H1 (cell line): ENCODE data around the gene OR51T1. TPM values are rescaled to one million over a fixed set of nuclear protein-coding genes. Genes with fewer than 3 reads are reported as not detected.

Experiments
- CTCF ChIA-PET: fragments of 300-600 bp; sonication (Branson Sonifier 250); formaldehyde crosslinking; loops from one replicate; lab custom pipeline; 2021; ENCODE audit not compliant: partially characterized antibody; lab: Charles Lee
- POLR2A ChIA-PET: fragments of 300-600 bp; sonication (Branson Sonifier 250); formaldehyde crosslinking; loops from one replicate; lab custom pipeline; 2021; ENCODE audit warnings: inconsistent platforms; ENCODE audit not compliant: partially characterized antibody; lab: Charles Lee
- DNase-seq, 2 experiments: peaks; one replicate each; pipeline versions ENCODE4 v3.0.0 to v3.0.0-alpha.2; 2010 to 2022; ENCODE audit warnings: low spot score in 2 of 2, low read depth in 1 of 2, mixed read lengths in 1 of 2
- FAIRE-seq: peaks from 2 replicates; lab custom pipeline; 2011; peaks lifted over from hg19 to GRCh38; lab: Jason Lieb, UNC
- H2AFZ ChIP-seq: 2 replicates; pipeline ENCODE4 v1.8.1; 2012; ENCODE audit warnings: low read length, inconsistent platforms
- H2AK5ac ChIP-seq: 2 replicates; pipeline ENCODE4 v1.6.1; 2013; ENCODE audit warnings: low read depth, low read length
- H2BK120ac ChIP-seq: replicated peaks from 2 replicates; pipeline ENCODE3; 2013; ENCODE audit warnings: low read depth, low read length, inconsistent platforms
- H2BK12ac ChIP-seq: 2 replicates; pipeline ENCODE4 v1.6.1; 2013; ENCODE audit warnings: low read depth, low read length
- H2BK15ac ChIP-seq: 2 replicates; pipeline ENCODE4 v1.6.1; 2013; ENCODE audit warnings: low read length
- H2BK20ac ChIP-seq: 2 replicates; pipeline ENCODE4 v1.6.1; 2013; ENCODE audit warnings: low read length
- H2BK5ac ChIP-seq: 2 replicates; pipeline ENCODE4 v1.6.1; 2013; ENCODE audit warnings: low read depth, low read length
- H3K14ac ChIP-seq: 2 replicates; pipeline ENCODE4 v1.6.1; 2013; ENCODE audit warnings: inconsistent platforms; ENCODE audit not compliant: insufficient read length
- H3K18ac ChIP-seq: 2 replicates; pipeline ENCODE4 v1.6.1; 2013; ENCODE audit warnings: low read length; ENCODE audit errors: extremely low read depth
- H3K23ac ChIP-seq: 2 replicates; pipeline ENCODE4 v1.6.1; 2013; ENCODE audit warnings: inconsistent platforms; ENCODE audit not compliant: insufficient read length
- H3K23me2 ChIP-seq: 2 replicates; pipeline ENCODE4 v1.6.1; 2013; ENCODE audit warnings: low read depth, low read length
- H3K27ac ChIP-seq: 2 replicates; pipeline ENCODE4 v1.6.1; 2011; ENCODE audit warnings: low read depth, low read length, inconsistent platforms
- H3K27me3 ChIP-seq, 4 experiments: replicated peaks in 1 of 4; 1 replicate in 1 of 4; 2 replicates in 3 of 4; pipeline versions ENCODE4 v1.6.1 to v1.8.1; 2011 to 2013; ENCODE audit warnings: low read length in 3 of 4, mild to moderate bottlenecking in 3 of 4, inconsistent platforms in 2 of 4, mixed read lengths in 2 of 4, moderate library complexity in 1 of 4; ENCODE audit not compliant: control insufficient read depth in 3 of 4, insufficient read depth in 3 of 4; ENCODE audit errors: extremely low read depth in 1 of 4
- H3K36me3 ChIP-seq, 4 experiments: 2 replicates each; pipeline versions ENCODE4 v1.6.1 to v1.8.1; 2011 to 2013; ENCODE audit warnings: mild to moderate bottlenecking in 4 of 4, low read length in 3 of 4, moderate library complexity in 2 of 4, control low read depth in 1 of 4, inconsistent platforms in 1 of 4; ENCODE audit not compliant: insufficient read depth in 4 of 4, control insufficient read depth in 2 of 4
- H3K4ac ChIP-seq: replicated peaks from 2 replicates; pipeline ENCODE3; 2013; ENCODE audit warnings: low read length, low read depth, mixed read lengths, inconsistent platforms; ENCODE audit not compliant: insufficient read length
- H3K4me1 ChIP-seq, 4 experiments: replicated peaks in 1 of 4; 1 replicate in 1 of 4; 2 replicates in 3 of 4; pipeline versions ENCODE4 v1.6.1 to v1.8.1; 2011 to 2013; ENCODE audit warnings: low read length in 3 of 4, inconsistent platforms in 2 of 4, mixed read lengths in 1 of 4; ENCODE audit not compliant: insufficient read depth in 4 of 4, control insufficient read depth in 3 of 4
- H3K4me2 ChIP-seq, 2 experiments: 2 replicates each; pipeline versions ENCODE4 v1.6.1 to v1.8.1; 2011 to 2013; ENCODE audit warnings: low read depth in 2 of 2, low read length in 2 of 2, control low read depth in 1 of 2, inconsistent platforms in 1 of 2, mild to moderate bottlenecking in 1 of 2; ENCODE audit not compliant: insufficient read depth in 1 of 2
- H3K4me3 ChIP-seq, 4 experiments: fragments of 200-600, 300-600 bp in 1 of 4; sonication (generic), shearing (Covaris generic), sonication (Bioruptor Twin) in 1 of 4; 2 replicates each; pipeline versions ENCODE4 v1.5.1 to v1.8.1; 2011 to 2016; ENCODE audit warnings: low read length in 4 of 4, low read depth in 3 of 4, control low read depth in 2 of 4, inconsistent platforms in 2 of 4, mild to moderate bottlenecking in 2 of 4, mixed read lengths in 1 of 4, moderate library complexity in 1 of 4; ENCODE audit not compliant: insufficient read depth in 2 of 4; ENCODE audit errors: extremely low read depth in 1 of 4
- H3K56ac ChIP-seq: replicated peaks from 2 replicates; pipeline ENCODE3; 2013; ENCODE audit warnings: low read depth, mild to moderate bottlenecking, mixed read lengths, low read length, inconsistent platforms; ENCODE audit not compliant: insufficient read length
- H3K79me1 ChIP-seq: 2 replicates; pipeline ENCODE4 v1.6.1; 2013; ENCODE audit warnings: low read depth, low read length, control low read depth
- H3K79me2 ChIP-seq, 2 experiments: 2 replicates each; pipeline versions ENCODE4 v1.6.1 to v1.8.1; 2012 to 2013; ENCODE audit warnings: low read length in 2 of 2, mild to moderate bottlenecking in 2 of 2, inconsistent platforms in 1 of 2; ENCODE audit not compliant: insufficient read depth in 2 of 2, control insufficient read depth in 1 of 2
- H3K9ac ChIP-seq, 4 experiments: replicated peaks in 1 of 4; 1 replicate in 1 of 4; 2 replicates in 3 of 4; pipeline versions ENCODE4 v1.6.1 to v1.8.1; 2011 to 2013; ENCODE audit warnings: low read depth in 3 of 4, low read length in 3 of 4, control low read depth in 2 of 4, mild to moderate bottlenecking in 2 of 4, moderate library complexity in 2 of 4, inconsistent platforms in 1 of 4; ENCODE audit errors: extremely low read depth in 1 of 4
- H3K9me3 ChIP-seq, 2 experiments: 2 replicates each; pipeline versions ENCODE4 v1.6.1 to v1.8.1; 2012 to 2013; ENCODE audit warnings: mild to moderate bottlenecking in 2 of 2, moderate library complexity in 2 of 2, control low read depth in 1 of 2, inconsistent platforms in 1 of 2, low read depth in 1 of 2, low read length in 1 of 2, mixed read lengths in 1 of 2; ENCODE audit not compliant: insufficient read depth in 2 of 2
- H4K20me1 ChIP-seq, 2 experiments: replicated peaks in 1 of 2; 2 replicates each; pipeline versions ENCODE3 to v1.8.1; 2011 to 2013; ENCODE audit warnings: inconsistent platforms in 2 of 2, low read length in 2 of 2, mild to moderate bottlenecking in 1 of 2; ENCODE audit not compliant: insufficient read depth in 2 of 2, control insufficient read depth in 1 of 2
- H4K5ac ChIP-seq: 2 replicates; pipeline ENCODE4 v1.6.1; 2013; ENCODE audit warnings: low read length, low read depth, mixed read lengths, inconsistent platforms; ENCODE audit not compliant: insufficient read length
- H4K8ac ChIP-seq: 2 replicates; pipeline ENCODE4 v1.8.0; 2013; ENCODE audit warnings: mild to moderate bottlenecking, moderate library complexity, low read length, inconsistent platforms; ENCODE audit not compliant: insufficient read depth; ENCODE audit errors: extremely low read depth
- H4K91ac ChIP-seq: replicated peaks from 2 replicates; pipeline ENCODE3; 2013; ENCODE audit warnings: low read length, mixed read lengths, inconsistent platforms; ENCODE audit not compliant: insufficient read length
- CEBPB ChIP-seq: IDR thresholded peaks from 2 replicates; pipeline ENCODE4 v1.6.1; 2012; ENCODE audit warnings: low read depth, low read length
- CHD1 ChIP-seq: IDR thresholded peaks from 2 replicates; pipeline ENCODE4 v1.6.1; 2012; ENCODE audit warnings: low read depth, low read length, improper control_type of control experiment
- CHD2 ChIP-seq: IDR thresholded peaks from 2 replicates; pipeline ENCODE4 v1.6.1; 2012; ENCODE audit warnings: low read length, improper control_type of control experiment
- EP300 ChIP-seq, 2 experiments: IDR thresholded peaks; 1 replicate in 1 of 2; 2 replicates in 1 of 2; pipeline ENCODE4 v1.6.1; 2011 to 2012; ENCODE audit warnings: low read depth in 2 of 2, low read length in 2 of 2, mild to moderate bottlenecking in 2 of 2, borderline replicate concordance in 1 of 2, inconsistent platforms in 1 of 2, moderate library complexity in 1 of 2
- HDAC6 ChIP-seq: IDR thresholded peaks from one replicate; pipeline ENCODE4 v1.7.1; 2012; ENCODE audit warnings: low read depth, mild to moderate bottlenecking, inconsistent platforms, low read length, moderate library complexity
- JUN ChIP-seq: IDR thresholded peaks from 2 replicates; pipeline ENCODE4 v1.6.1; 2011; ENCODE audit warnings: low read depth, mild to moderate bottlenecking, improper control_type of control experiment, low read length
- KDM1A ChIP-seq: fragments of 200-600, 300-600 bp; sonication (generic); IDR thresholded peaks from 2 replicates; pipeline ENCODE4 v1.7.1; 2016; ENCODE audit warnings: mild to moderate bottlenecking, low read length, borderline replicate concordance
- POLR2A ChIP-seq, 2 experiments: IDR thresholded peaks; 1 replicate in 1 of 2; 2 replicates in 1 of 2; pipeline ENCODE4 v1.6.1; 2011; ENCODE audit warnings: low read depth in 2 of 2, low read length in 2 of 2, mild to moderate bottlenecking in 2 of 2; ENCODE audit errors: control extremely low read depth in 1 of 2
- SAP30 ChIP-seq: fragments of 300-600 bp; sonication (generic); IDR thresholded peaks from 2 replicates; pipeline ENCODE4 v1.7.1; 2012; ENCODE audit warnings: low read length, moderate library complexity, mild to moderate bottlenecking, inconsistent platforms; ENCODE audit not compliant: insufficient read depth, insufficient replicate concordance
- SIN3A ChIP-seq, 2 experiments: IDR thresholded peaks in 1 of 2; conservative IDR thresholded peaks in 1 of 2; 2 replicates each; pipeline ENCODE4 v1.6.1; 2011 to 2012; ENCODE audit warnings: low read length in 2 of 2, improper control_type of control experiment in 1 of 2, low read depth in 1 of 2, mild to moderate bottlenecking in 1 of 2
- SUZ12 ChIP-seq: fragments of 200-600 bp; sonication (generic); IDR thresholded peaks from 2 replicates; pipeline ENCODE4 v1.6.1; 2012; ENCODE audit warnings: mild to moderate bottlenecking, inconsistent platforms, low read length, moderate library complexity, mixed read lengths
- TAF7 ChIP-seq: optimal IDR thresholded peaks from 2 replicates; pipeline ENCODE3; 2011; ENCODE audit warnings: low read depth, mild to moderate bottlenecking, inconsistent platforms, low read length, moderate library complexity, borderline replicate concordance
- YY1 ChIP-seq: IDR thresholded peaks from 2 replicates; pipeline ENCODE4 v1.6.1; 2011; ENCODE audit warnings: low read depth, mild to moderate bottlenecking, low read length
- WGBS, 2 experiments: shearing (Covaris generic) in 1 of 2; methylation state at CpG; one replicate each; pipeline versions ENCODE4 v1.1.6 to v1.1.7; 2013 to 2015; ENCODE audit warnings: low lambda C conversion rate in 2 of 2, mixed read lengths in 2 of 2, inconsistent platforms in 1 of 2, low coverage in 1 of 2, missing lambda C conversion rate in 1 of 2; ENCODE audit not compliant: insufficient replicate concordance in 2 of 2, insufficient coverage in 1 of 2, insufficient read length in 1 of 2; ENCODE audit errors: extremely low coverage in 1 of 2, missing lambda C conversion rate in 1 of 2; 5-methylcytosine and 5-hydroxymethylcytosine counted together
- polyA plus RNA-seq, 7 experiments: library from polyadenylated mRNA; depleted of rRNA in 3 of 7; stranded (reverse) in 5 of 7; unstranded in 2 of 7; fragments of >200 nt in 5 of 7; fragments of 200-250 nt in 2 of 7; gene quantifications; 1 replicate in 5 of 7; 2 replicates in 1 of 7; 4 replicates in 1 of 7; pipeline versions ENCODE4 v1.2.1 to v1.2.3, GENCODE V29; 2011 to 2013; ENCODE audit warnings: missing spikeins in 2 of 7, mixed read lengths in 2 of 7
- total RNA-seq: library from RNA; stranded (reverse); fragmentation: NEBNext Ultra II Directional; extraction: Animal tissue kit (Norgen Biotek cat#: 25700); gene quantifications from 2 replicates; pipeline ENCODE4 v1.2.1, GENCODE V29; 2021

Gene OR51T1
- total and polyA plus RNA-seq, 2 of the 8 experiments (the other 6 are each of a cell fraction or from before 2014, with no cell fraction given), result not detected

DNA sequence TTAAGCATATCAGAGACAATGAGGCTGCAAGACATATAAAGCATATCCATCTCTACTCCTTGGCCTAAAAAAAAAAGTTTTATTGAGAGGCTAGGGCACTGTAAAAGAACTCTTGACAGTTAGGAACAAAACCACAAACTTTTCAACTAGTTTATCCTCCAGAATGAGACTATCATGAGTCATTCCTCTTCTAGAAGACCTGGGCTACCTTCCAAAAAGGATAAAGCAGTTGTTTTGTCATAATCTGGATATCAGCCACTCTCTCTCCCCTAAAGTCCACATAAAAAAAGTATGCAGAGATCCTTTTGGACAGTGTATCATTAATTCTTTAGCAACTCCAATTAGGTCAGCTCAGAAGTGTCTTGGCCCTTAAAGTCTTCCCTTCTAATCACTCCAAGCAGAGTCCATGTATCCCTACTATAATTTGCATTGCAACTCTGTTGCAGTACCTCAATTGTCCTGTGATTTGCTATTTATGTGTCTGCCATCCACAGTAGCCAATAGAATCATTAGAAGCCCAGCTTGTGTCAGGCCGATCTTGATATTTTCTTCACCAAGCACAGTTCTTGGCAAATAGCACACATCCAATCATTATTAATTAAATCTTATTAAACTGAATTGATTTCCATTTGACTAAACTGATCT lies 10.4 kb downstream of the OR51T1 start:
- no peak overlapping the region for H2BK20ac ChIP-seq
- no peak for DNase-seq
- POLR2A ChIA-PET, result no interaction called here
- H3K79me2 ChIP-seq, result no peaks in the 10 kb centered on the region
- no peak overlapping the region for H2BK5ac ChIP-seq
- H2BK120ac ChIP-seq, result no peak overlapping the region
- no peak for FAIRE-seq
- H2BK12ac ChIP-seq, result no peak overlapping the region
- no peak overlapping the region for H2BK15ac ChIP-seq
- H3K4me1 ChIP-seq, result no peaks in the 10 kb centered on the region
- no peak overlapping the region for H3K56ac ChIP-seq
- H3K27ac ChIP-seq, result no peak overlapping the region
- no peak overlapping the region for H4K5ac ChIP-seq
- H4K20me1 ChIP-seq, result no peaks in the 10 kb centered on the region
- H3K36me3 ChIP-seq, result no peaks in the 10 kb centered on the region
- no peak overlapping the region for H2AK5ac ChIP-seq
- CTCF ChIA-PET, result interaction anchor here (0.7 to 1.3 kb wide), 5 partner anchors 9 to 169 kb away, joined by 3 to 4 read pairs (median 3); no protein-coding TSS in a partner anchor
- H3K4me3 ChIP-seq, result no peak overlapping the region
- H3K4me2 ChIP-seq, result no peak overlapping the region
- WGBS, 2 experiments, result 95% methylated on average over 1 of the region's 1 CpG; no CpG with 5 or more reads in 1 of the 2 experiments
- H4K8ac ChIP-seq, result no peak overlapping the region
- H3K23me2 ChIP-seq, result no peaks in the 10 kb centered on the region
- no peak overlapping the region for H3K4ac ChIP-seq
- no peak overlapping the region for H4K91ac ChIP-seq
- H3K23ac ChIP-seq, result no peak overlapping the region
- H3K14ac ChIP-seq, result no peak overlapping the region
- H3K18ac ChIP-seq, result no peak overlapping the region
- H3K27me3 ChIP-seq, result no peaks in the 10 kb centered on the region
- no peaks in the 10 kb centered on the region for H3K79me1 ChIP-seq
- H3K9me3 ChIP-seq, result no peaks in the 10 kb centered on the region
- no peak overlapping the region for H3K9ac ChIP-seq
- no peak overlapping the region for H2AFZ ChIP-seq
- TF ChIP-seq KDM1A, result no peak
- TF ChIP-seq JUN, result no peak
- TF ChIP-seq HDAC6, result no peak
- no peak for TF ChIP-seq SAP30
- no peak for TF ChIP-seq EP300 (IDR thresholded peaks at IDR 0.05; ENCODE audit: borderline replicate concordance in 1 of 2, low read depth in 2 of 2, low read length in 2 of 2)
- TF ChIP-seq CEBPB, result no peak
- TF ChIP-seq POLR2A (IDR thresholded peaks at IDR 0.05; ENCODE audit: control extremely low read depth in 1 of 2, low read depth in 2 of 2, low read length in 2 of 2), result no peak
- no peak for TF ChIP-seq SUZ12
- TF ChIP-seq YY1, result no peak
- TF ChIP-seq CHD1, result no peak
- no peak for TF ChIP-seq CHD2
- TF ChIP-seq TAF7, result no peak
- no peak for TF ChIP-seq SIN3A (conservative IDR thresholded peaks at IDR 0.05 in 1 of 2, IDR thresholded peaks at IDR 0.05 in 1 of 2; ENCODE audit: low read depth in 1 of 2, low read length in 2 of 2)
